Left ventricle myocardium inferior (tissue), 1 donor: ENCODE data around the gene VWA8. TPM values are rescaled to one million over a fixed set of nuclear protein-coding genes. Genes with fewer than 3 reads are reported as not detected.

Experiments used
- DNase-seq: peaks from one replicate; pipeline ENCODE4 v3.0.0-alpha.2; 2020
- H3K27ac ChIP-seq: fragments of 200-600 bp; replicated peaks from 2 replicates; pipeline ENCODE4 v1.8.0; 2021
- H3K27me3 ChIP-seq: fragments of 200-600 bp; 2 replicates; pipeline ENCODE4 v1.8.0; 2021; ENCODE audit warnings: low read depth
- H3K36me3 ChIP-seq: fragments of 200-600 bp; 2 replicates; pipeline ENCODE4 v1.8.0; 2021
- H3K4me1 ChIP-seq: fragments of 200-600 bp; 2 replicates; pipeline ENCODE4 v1.8.0; 2021
- H3K4me3 ChIP-seq: fragments of 200-600 bp; 2 replicates; pipeline ENCODE4 v1.8.0; 2021; ENCODE audit warnings: mild to moderate bottlenecking, moderate library complexity
- H3K9me3 ChIP-seq: fragments of 200-600 bp; replicated peaks from 2 replicates; pipeline ENCODE4 v1.8.0; 2021
- CTCF ChIP-seq: fragments of 200-600 bp; IDR thresholded peaks from 2 replicates; pipeline ENCODE4 v1.8.0; 2021; ENCODE audit warnings: antibody characterized with exemption, mild to moderate bottlenecking, borderline replicate concordance
- intact Hi-C: fragments of 100-400 bp; cut with micrococcal nuclease; formaldehyde crosslinking; loops from one replicate; pipeline ENCODE4 v1.11.0; 2022
- total RNA-seq: library from RNA; stranded (reverse); fragmentation: NEBNext Ultra II Directional; extraction: Animal tissue kit (Norgen Biotek cat#: 25700); gene quantifications from one replicate; pipeline ENCODE4 v1.2.1, GENCODE V29; 2021
- donor health status: DM: no; HTN: yes; CAD: no; lungs with severe emphysema.

Gene VWA8
- total RNA-seq, 1 donor from 2014 or later = 51.0 TPM

GRCh38 chr13:41767801-41768200, 193.1 kb downstream of the VWA8 start:
- intact Hi-C loops = no loop called here
- no peak for TF ChIP-seq CTCF
- H3K27me3 ChIP-seq = no peaks in the 10 kb centered on the region
- H3K4me1 ChIP-seq = peaks cover 47% of the 10 kb centered on the region
- DNase-seq = no peak
- no peaks in the 10 kb centered on the region for H3K36me3 ChIP-seq
- no peaks in the 10 kb centered on the region for H3K9me3 ChIP-seq
- H3K27ac ChIP-seq = no peak overlapping the region
- no peak overlapping the region for H3K4me3 ChIP-seq

- no peak for TF ChIP-seq CTCF
- no peak for DNase-seq
- no peaks in the 10 kb centered on the region for H3K27me3 ChIP-seq
- no peak overlapping the region for H3K4me3 ChIP-seq
- H3K36me3 ChIP-seq = no peaks in the 10 kb centered on the region
- H3K4me1 ChIP-seq = peaks cover 47% of the 10 kb centered on the region
- intact Hi-C loops = no loop called here
- peak overlapping the region; percentile 2 for H3K27ac ChIP-seq
- H3K9me3 ChIP-seq = no peaks in the 10 kb centered on the region
Measured at GRCh38 chr13:41766439-41766838, 194.5 kb downstream of the VWA8 start.

GRCh38 chr13:41765813-41766212, 195.1 kb downstream of the VWA8 start:
- Histone ChIP-seq H3K36me3 (peaks cover 2% of the 10 kb centered on the region), H3K4me1 (peaks cover 47% of the 10 kb centered on the region), H3K27ac (peak overlapping the region; percentile 2), H3K4me3 (no peak overlapping the region), H3K9me3 (no peaks in the 10 kb centered on the region), H3K27me3 (no peaks in the 10 kb centered on the region)
- no peak for TF ChIP-seq CTCF
- intact Hi-C loops = no loop called here
- DNase-seq = no peak

- no peaks in the 10 kb centered on the region for H3K9me3 ChIP-seq
- intact Hi-C loops = no loop called here
- no peaks in the 10 kb centered on the region for H3K27me3 ChIP-seq
- no peak for TF ChIP-seq CTCF
- no peak for DNase-seq
- no peak overlapping the region for H3K4me3 ChIP-seq
- H3K4me1 ChIP-seq = peaks cover 47% of the 10 kb centered on the region
- peak overlapping the region; percentile 25 for H3K27ac ChIP-seq
- H3K36me3 ChIP-seq = peaks cover 7% of the 10 kb centered on the region
Measured at GRCh38 chr13:41765020-41765419, 195.9 kb downstream of the VWA8 start.

DNA sequence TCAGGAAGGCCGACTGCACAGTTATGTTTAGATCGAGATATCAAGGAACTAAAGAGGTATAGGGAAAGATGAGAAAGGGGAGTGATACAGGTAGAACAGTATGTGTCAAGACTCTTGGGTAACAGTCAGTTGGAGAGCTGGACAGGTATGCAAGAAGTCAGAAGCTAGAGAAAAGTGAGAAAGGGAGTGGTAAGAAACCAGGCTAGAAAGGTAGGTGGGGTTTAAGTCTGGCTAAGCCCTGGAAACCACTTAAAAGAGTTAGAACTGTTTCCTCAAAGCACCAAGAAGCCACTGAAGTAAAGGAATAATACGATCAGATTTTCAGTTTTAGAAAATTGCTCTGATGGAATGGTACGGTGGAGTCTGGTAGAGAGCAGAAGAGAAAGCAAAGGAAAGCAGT, 196.4 kb downstream of the VWA8 start:
- intact Hi-C loops = no loop called here
- Histone ChIP-seq H3K27me3 (no peaks in the 10 kb centered on the region), H3K27ac (peak overlapping the region; percentile 25), H3K4me1 (peaks cover 47% of the 10 kb centered on the region), H3K36me3 (peaks cover 7% of the 10 kb centered on the region), H3K9me3 (no peaks in the 10 kb centered on the region), H3K4me3 (no peak overlapping the region)
- no peak for TF ChIP-seq CTCF
- no peak for DNase-seq

GRCh38 chr13:41763782-41764181, 197.1 kb downstream of the VWA8 start:
- intact Hi-C loops = no loop called here
- H3K36me3 ChIP-seq = peaks cover 14% of the 10 kb centered on the region
- no peak for TF ChIP-seq CTCF

More at GRCh38 chr13:41763782-41764181, 197.1 kb downstream of the VWA8 start:
- peaks cover 47% of the 10 kb centered on the region for H3K4me1 ChIP-seq
- no peaks in the 10 kb centered on the region for H3K9me3 ChIP-seq
- no peak overlapping the region for H3K27ac ChIP-seq
- H3K4me3 ChIP-seq = no peak overlapping the region
- no peaks in the 10 kb centered on the region for H3K27me3 ChIP-seq
- DNase-seq = no peak
